GM19025 (cell line): Measurements from ENCODE around the gene ZNF552.
"Not testable (repeated sequence)": the region's sequence is repeated elsewhere in the genome, so short reads cannot be mapped to it uniquely, and the experiment has no call there.

Source experiments
- ATAC-seq: cut with Tn5 transposase; IDR thresholded peaks from one replicate; pipeline ENCODE4 v1.9.1; 2021; ENCODE audit warnings: mild to moderate bottlenecking, low read depth, moderate library complexity; ENCODE audit not compliant: unreplicated experiment

ZNF552 gene

DNA sequence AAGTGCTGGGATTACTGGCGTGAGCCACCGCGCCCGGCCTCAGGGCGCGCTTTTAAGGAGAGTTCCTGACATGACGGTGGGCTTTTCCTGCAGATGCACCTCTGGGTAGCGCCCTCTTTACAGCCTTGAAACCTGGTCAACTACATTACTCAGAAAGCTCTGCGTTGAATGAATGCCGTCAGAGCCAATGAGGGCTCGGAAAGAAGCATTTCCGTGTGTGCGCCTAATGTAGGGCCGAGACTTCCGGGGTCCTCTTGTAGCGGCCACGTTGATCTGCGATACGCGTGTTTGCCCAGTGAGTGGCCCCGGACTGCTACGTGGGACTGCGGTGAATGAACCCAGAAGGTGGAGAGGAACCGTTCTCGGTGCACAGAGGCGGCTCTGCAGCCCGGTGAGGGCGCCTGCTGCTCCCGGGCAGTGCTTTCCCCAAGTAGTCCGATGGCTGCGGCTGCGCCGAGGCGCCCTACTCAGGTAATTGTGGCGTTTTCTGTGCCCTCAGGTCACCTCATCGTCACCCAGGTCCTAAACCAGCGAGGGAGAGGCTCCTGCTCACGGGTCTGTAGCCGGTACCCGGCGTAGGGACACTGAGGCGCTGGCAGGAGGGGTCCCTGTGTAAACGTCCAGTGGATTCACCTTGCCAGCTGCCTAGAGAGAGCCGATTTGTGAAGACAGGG is 4.9 kb upstream of the ZNF552 start:
- peak; percentile 89 for ATAC-seq

DNA sequence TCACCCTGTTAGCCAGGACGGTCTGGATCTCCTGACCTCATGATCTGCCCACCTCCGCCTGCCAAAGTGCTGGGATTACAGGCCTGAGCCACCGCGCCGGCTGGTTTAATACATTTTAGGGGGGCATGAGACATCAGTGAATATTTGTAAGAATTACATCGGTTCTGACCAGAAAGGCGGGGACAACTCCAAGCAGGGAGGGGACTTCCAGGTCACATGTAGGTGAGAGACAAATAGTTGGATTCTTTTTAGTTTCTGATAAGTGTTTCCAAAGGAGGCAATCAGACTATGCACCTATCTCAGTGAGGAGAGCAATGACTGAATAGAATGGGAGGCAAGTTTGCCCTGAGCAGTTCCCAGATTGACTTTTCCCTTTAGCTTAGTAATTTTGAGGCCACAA is 3.7 kb upstream of the ZNF552 start:
- no peak for ATAC-seq

DNA sequence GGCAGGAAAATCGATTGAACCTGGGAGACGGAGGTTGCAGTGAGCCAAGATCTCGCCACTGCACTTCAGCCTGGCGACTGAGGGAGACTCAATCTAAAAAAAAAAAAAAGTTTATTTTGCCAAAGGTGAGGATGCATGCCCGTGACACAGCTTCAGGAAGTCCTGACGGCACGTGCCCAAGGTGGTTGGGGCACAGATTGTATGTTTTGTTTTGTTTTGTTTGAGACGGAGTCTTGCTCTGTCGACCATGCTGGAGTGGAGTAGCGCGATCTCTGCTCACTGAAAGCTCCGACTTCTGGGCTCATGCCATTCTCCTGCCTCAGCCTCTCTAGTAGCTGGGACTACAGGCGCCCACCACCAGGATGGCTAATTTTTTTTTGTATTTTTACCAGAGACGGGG is 3.3 kb upstream of the ZNF552 start:
- ATAC-seq = no peak

DNA sequence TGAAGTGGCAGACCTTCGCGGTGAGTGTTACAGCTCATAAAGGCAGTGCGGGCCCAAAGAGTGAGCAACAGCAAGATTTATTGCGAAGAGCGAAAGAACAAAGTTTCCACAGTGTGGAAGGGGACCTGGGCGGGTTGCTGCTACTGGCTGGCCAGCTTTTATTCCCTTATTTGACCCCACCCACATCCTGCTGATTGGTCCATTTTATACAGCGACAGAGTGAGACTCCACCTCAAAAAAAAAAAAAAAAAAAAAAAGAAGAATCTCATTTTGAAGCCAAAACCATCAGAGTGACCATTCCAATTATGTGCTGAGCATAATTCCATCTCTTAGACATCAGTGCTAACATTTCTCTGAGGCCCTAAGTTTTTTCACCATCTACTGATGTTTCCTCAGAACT is 1.9 kb upstream of the ZNF552 start:
- no peak for ATAC-seq

DNA sequence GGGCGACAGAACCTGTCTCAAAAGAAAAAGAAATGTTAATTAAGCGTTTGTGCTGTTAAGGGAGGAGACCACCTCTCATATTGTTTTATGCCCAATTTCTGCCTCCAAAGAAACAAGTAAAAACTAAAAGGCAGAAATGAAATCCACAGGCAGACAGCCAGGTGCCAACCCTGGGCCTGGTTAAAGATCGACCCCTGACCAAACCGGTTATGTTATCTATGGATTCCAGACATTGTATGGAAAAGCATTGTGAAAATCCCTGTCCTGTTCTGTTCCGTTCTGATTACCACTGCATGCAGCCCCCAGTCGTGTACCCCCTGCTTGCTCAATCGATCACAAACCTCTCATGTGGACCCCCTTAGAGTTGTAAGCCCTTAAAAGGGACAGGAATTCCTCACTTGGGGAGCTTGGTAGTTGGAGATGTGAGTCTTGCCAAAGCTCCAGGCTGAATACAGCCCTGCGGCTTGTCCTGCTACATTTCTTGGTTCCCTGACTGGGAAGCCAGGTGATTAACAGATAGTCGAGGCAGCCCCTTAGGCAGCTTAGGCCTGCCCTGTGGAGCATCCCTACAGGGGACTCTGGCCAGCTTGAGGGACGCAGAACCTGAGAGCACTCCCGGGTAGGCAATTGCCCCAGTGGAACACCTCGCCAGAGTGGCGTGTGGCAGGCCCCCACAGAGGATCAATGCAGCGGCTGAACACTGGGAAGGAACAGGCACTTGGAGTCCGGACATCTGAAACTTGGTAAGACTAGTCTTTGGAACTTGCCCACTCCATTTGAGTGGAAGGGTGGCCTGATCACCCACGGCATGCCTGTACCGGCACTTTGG is 748 bp upstream of the ZNF552 start:
- no peak for ATAC-seq

DNA sequence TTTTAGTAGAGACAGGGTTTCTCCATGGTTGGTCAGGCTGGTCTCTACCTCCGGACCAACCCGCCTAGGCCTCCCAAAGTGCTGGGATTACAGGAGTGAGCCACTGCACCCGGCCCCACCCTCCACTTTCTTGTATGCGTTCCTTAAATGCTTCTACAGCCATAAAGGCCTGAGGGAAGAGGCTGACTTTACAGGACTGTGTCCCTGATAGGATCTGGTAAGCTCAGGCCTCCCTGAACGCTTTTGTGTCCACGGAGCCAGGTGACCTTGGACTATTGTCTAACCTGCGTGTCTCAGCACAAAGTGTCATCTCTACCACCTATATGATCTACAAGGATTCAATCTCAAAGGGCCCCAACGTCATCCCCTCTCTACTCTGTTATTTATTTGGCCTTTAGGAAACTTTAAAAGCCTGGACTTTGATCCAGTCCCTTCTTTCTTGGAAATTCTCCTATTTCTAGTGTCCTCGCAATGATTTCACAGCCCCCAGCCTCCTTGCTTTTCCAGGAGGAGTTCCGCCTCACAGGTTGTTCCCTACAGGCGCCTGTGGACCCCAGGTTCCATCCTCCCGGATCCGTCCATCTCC is 701 bp downstream of the ZNF552 start:
- ATAC-seq = no peak

DNA sequence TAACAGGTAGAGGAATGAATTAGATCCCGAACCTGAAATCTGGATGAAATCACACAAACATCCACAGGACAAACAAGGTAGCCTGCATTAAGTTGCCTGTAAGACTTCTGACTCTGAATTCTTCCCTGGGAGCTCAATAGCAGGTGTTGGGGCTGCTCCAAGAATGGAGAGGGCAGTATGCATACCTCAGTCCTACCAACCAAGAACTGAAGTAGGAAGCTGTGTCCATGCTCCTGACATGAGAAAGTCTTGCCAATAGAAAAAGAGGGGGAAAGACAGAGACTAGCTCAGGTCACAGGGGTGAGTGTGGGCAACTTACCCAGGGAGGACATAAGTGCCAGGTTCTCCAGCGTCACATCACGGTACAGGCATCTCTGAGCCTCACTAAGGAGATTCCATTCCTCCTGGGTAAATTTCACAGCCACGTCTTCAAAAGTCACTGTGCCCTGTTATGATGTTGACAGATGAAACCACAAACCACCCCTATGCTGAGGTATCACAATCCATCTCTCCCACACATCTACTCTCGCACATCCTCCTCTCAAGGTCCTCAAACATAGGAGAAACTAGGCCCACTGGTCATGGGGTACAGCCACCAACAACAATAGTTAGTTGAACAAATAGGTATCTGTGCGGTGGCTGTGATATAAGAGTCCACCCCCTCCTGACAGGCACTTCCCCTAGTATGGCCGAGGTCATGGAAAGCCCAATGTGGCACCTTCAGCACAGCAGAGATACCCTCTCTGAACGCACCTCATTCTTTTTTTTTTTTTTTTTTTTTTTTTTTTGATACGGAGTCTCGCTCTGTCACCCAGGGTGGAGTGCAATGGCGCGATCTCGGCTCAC is 1.5 kb downstream of the ZNF552 start:
- ATAC-seq = not testable (repeated sequence)

DNA sequence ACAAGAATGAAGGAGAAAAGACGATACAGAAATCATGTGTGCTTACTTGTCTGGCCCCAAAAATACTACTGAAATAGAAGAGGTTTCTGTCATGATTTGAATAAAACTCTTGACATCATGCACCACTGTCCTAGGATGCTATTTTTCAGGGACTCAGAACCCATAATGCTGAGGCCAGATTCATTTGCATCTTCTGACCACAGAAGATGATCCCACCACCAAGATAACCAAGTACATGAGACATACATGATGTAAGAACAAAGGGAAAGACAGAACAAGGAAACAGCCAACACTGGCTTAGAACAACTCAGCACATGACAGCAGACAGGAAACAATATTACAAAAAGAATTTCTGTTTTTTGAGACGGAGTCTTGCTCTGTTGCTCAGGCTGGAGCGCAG is 2.5 kb downstream of the ZNF552 start:
- ATAC-seq = no peak

DNA sequence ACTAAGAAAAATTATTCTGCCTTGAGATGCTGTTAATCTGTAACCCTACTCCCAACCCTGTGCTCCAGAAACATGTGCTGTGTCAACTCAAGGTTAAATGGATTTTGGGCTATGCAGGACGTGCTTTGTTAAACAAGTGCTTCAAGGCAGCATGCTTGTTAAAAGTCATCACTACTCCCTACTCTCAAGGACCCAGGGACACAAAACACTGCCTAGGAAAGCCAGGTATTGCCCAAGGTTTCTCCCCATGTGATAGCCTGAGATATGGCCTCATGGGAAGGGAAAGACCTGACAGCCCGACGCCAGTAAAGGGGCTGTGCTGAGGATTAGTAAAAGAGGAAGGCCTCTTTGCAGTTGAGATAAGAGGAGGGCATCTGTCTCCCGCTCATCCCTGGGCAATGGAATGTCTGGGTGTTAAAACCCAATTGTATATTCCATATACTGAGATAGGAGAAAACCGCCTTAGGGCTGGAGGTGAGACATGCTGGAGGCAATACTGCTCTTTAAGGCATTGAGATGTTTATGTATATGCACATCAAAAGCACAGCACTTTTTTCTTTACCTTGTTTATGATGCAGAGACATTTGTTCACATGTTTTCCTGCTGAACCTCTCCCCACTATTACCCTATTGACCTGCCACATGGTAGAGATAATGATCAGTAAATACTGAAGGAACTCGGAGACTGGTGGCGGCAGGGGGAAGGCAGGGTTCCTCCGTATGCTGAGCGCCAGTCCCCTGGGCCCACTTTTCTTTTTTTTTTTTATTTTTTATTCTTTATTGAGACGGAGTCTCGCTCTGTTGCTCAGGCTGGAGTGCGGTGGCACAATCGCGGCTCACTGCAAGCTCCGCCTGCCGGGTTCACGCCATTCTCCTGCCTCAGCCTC is 4.1 kb downstream of the ZNF552 start:
- ATAC-seq = not testable (repeated sequence)

DNA sequence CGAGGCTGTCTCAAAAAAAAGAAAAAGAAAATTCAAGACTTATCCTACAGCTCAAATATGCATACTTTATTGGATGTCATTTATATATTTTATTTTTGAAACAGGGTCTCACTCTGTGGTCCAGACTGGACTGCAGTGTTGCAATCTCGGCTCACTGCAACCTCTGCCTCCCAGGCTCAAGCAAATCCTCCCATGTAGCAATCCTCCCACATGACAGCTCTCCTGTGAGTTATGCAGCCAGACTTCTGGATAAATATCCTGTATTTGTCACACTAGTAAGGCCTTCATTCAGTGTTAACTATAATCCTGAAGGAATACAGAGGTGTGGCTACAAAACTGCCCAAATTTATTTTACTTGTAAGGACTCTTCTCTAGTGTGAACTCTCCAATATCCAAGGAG is 7.2 kb downstream of the ZNF552 start:
- ATAC-seq = no peak

DNA sequence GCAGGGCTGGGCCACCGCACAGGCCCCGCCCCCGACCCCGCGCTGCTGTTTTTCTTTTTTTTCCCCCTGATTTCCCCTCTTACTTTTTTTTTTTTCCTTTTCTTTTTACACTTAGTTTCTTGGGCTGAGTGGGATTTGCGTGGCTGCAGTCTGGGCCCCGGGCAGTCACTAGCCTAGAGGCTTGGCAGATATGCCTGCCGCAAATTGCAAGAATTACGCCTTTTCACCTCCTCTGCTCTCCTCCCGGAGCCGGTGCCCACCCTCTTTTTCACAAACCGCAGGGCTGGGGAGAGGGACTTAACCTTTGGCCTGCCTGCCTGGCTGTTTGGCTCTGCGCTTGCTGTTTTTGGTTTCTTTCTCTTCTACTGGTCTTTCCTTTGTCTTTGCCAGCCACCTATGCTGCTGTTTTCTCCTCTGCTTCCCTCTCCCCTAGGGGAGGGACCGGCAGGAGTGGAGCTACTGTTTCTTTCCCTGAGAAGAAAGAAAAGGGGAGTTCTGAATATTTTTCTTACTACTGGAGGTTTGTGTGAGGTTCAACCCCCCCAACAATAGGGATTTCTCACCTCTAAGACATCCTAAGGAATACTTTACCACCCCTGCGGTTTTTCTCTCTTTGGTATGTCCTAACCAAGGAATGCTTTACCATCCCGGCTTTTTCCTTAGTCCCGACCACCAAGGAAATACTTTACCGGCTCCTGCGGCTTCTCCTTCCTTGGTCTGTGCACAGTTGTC is 11.0 kb downstream of the ZNF552 start:
- ATAC-seq = no peak

DNA sequence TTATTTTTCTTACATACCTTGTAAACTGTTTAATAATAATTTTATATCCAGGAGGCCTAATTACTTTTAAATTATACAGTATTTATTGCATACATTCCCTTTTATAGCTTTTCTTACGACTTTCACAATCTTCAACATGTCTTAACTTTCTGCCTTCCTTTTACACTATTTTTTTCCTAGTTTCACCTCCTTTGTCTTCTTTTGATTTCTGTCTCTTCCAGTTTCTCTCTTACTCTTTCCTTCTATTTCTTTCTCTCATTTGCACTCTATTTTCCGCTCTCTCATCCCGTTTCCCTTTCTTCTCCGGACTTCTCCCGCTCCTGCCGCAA is 11.5 kb downstream of the ZNF552 start:
- no peak for ATAC-seq

DNA sequence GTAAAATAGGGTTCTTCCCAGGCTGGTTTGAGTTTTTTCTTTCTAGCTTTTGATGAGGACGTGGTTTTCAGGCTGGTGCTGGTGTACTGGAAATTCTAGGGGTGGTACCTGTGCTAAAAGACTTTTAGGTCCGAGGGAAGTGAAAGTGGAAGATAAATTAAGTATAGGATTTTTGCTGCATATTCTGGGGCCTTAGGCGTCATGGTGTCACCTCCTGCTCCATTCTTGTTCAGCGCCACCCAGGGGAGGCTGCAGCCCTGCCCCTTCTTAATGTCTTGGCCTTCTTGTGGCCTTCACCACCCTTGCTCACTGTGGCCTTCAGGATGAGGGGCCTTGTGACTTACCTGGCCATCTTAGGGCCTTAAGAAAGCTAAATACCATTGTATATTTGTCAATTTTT is 12.4 kb downstream of the ZNF552 start:
- ATAC-seq = no peak

DNA sequence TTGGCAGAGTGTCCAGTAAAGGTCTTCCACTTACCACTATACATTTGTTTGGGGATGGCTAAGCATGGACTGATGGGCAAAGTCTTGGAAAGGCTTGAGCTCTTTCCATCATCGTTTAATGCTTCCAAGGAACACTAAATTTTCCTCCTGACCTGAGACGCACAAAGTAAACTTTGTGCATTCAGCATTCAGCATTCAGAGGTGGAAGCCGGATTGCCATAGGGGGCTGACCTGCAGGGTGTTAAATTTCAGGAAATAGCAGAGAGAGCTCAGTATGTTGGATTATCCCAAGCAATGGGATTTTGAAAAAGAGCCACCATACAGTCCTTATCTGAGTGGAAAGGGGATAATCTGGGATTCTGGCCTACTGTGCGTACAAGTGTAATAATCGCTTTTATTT is 14.0 kb downstream of the ZNF552 start:
- ATAC-seq = no peak

DNA sequence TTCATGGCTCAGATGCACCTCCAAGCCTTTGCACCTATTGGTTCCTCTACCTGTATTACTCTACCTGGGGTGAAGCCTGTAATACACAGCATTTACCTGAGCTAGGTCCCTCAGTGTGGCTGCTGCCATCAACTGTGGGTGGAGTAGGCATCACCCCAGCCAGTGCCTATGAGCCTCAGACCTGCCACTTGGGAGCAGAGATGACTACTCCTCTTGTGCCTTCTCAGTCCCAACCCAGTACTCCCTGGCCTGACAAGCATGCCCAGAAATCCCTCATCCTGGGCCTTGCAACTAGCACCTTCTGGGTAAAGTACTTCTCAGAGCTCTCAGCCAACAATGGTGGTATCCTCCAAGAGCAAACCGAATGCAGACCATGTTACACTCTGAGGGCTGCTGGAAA is 18.1 kb downstream of the ZNF552 start:
- not testable (repeated sequence) for ATAC-seq

DNA sequence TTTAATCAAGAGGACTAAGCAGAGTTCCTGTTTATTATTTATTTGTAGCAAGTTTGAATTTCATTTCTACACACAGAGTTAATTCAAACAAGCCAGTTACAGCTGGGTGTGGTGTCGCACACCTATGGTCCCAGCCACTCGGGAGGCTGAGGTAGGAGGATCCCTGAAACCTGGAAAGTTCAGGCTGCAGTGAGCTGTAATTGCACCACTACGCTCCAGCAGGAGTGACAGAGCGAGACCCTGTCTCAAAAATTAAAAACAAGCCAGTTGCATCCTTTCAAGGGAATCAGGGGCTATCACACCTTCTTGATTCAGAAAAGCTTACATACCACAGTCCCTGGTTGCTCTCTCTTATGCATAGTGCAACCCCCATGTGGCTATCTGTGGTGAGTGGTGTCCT is 25.4 kb downstream of the ZNF552 start:
- no peak for ATAC-seq

DNA sequence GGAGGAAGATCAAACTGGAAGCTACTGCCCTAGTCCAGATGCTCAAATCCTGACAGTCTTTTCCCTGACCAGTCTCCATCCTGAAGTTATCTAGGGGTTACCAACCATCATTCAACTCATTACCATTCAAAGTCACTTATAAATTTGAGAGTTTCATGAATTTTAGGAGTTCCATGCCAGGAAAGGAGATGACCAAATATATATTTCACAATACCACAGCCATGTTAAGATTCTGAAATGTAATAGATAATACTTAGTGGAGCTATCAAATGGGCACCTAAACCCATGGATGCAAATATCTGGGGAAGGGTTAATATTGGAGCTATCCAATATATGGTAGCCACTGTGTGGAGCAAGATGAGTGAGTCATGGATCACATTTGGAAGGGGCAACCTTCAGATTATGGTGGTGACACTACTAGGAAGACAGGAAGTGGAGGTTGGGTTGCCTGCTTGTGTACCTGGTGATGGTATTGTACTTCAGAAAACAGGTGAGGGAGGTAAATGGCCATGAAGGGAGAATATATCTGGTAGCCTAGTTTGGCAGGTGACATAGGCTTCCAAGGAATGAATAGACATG is 26.5 kb downstream of the ZNF552 start:
- ATAC-seq = no peak

DNA sequence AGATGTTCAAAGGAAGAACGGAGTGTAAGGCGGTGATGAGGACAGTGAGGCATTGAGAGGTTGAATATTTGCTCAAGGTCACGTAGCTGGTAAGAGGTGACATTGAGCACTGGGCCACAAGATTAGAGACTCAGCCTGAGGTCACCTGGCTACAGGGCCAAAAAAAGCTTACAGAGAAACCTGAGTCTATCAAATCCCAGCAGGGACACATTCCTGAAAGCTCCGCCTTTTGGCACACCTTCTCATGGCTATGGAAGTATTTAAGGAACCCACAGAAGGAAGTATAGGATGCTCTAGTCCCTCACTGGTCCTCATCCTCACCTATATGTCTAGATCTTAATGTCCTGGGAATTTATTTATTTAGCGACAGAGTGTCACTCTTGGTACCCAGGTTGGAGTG is 27.8 kb downstream of the ZNF552 start:
- no peak for ATAC-seq

DNA sequence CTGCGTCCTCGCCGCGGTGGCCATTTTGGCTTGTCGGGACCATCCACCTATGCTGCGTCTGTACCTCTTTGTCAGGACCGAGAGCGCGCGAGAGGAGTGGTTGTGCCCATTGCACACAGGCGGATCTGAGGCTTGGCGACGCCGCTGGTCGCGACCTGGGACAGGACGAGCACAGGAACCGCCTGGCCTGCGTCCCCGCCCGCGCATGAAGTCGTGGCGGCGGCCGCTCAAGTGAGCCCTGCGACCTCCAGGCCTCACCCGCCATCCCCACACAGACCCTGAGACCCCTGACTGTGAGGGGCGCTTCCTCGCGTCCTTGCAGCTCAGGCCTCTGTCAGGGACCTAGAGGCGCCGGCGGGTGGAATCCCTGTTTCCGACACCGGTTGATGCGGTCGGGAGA is 28.4 kb downstream of the ZNF552 start:
- no peak for ATAC-seq
